H7 (cell line): ENCODE results near the gene PRUNE2. TPM values are rescaled to one million over a fixed set of nuclear protein-coding genes. Genes with fewer than 3 reads are reported as not detected.

Experiments
- DNase-seq: peaks from one replicate; pipeline ENCODE4 v3.0.0; 2012
- H3K27me3 ChIP-seq: 2 replicates; pipeline ENCODE4 v1.6.0; 2011; ENCODE audit warnings: mild to moderate bottlenecking, low read length; ENCODE audit not compliant: control insufficient read depth, insufficient read depth
- H3K36me3 ChIP-seq: replicated peaks from 2 replicates; pipeline ENCODE4 v1.5.1; 2011; ENCODE audit warnings: low read length; ENCODE audit not compliant: control insufficient read depth, insufficient read depth
- H3K4me3 ChIP-seq: 2 replicates; pipeline ENCODE4 v1.5.1; 2011; ENCODE audit warnings: low read depth, mild to moderate bottlenecking, control low read depth, low read length, moderate library complexity; ENCODE audit not compliant: insufficient read depth
- total RNA-seq: library from RNA; depleted of rRNA; stranded (reverse); fragments of >200 nt; shearing (Covaris generic); gene quantifications from 2 replicates; pipeline ENCODE4 v1.2.3, GENCODE V29; 2014

The PRUNE2 gene
- total RNA-seq, 1 experiment from 2014 or later = 1.7 TPM

DNA sequence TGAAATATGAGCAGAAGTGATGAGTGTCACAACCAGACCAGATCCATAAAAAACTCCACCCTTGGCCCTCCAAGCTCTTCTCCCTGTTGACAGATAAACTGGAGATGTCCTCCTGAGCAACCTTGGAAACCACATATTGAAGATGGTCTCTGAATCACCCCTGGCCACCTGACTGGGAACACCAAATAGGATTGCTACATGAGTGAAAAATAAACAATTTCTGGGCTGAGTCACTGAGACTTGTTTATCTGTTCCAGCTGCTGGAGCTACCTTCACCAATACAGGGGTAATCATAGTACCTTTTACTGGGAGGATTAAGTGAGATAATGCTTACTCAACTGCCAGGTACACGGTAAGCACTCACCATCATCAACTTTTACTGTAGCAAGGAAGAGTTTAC is 88.4 kb downstream of the PRUNE2 start:
- Histone ChIP-seq H3K4me3 (no peak overlapping the region), H3K27me3 (no peaks in the 10 kb centered on the region), H3K36me3 (no peaks in the 10 kb centered on the region)
- no peak for DNase-seq

DNA sequence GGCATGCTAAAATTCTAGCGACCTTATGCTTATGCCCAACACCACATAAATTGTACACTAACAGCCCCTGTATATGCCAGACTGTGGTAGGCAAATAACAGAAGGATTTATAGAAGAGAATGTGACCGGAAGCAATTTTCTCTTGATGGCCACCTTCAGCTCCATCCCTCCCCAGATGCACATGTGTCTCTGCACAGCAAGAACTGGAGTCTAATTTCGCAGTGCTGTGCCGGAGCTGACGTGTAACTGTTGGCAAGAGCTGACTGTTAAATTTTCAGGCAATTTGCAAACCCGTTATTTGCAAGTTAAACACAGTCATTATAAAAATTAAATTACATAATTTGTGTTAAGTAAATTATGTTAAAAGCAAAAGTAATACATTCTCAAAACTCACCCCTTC is 93.3 kb downstream of the PRUNE2 start:
- H3K27me3 ChIP-seq = no peaks in the 10 kb centered on the region
- no peak for DNase-seq
- H3K36me3 ChIP-seq = no peaks in the 10 kb centered on the region
- H3K4me3 ChIP-seq = no peak overlapping the region

DNA sequence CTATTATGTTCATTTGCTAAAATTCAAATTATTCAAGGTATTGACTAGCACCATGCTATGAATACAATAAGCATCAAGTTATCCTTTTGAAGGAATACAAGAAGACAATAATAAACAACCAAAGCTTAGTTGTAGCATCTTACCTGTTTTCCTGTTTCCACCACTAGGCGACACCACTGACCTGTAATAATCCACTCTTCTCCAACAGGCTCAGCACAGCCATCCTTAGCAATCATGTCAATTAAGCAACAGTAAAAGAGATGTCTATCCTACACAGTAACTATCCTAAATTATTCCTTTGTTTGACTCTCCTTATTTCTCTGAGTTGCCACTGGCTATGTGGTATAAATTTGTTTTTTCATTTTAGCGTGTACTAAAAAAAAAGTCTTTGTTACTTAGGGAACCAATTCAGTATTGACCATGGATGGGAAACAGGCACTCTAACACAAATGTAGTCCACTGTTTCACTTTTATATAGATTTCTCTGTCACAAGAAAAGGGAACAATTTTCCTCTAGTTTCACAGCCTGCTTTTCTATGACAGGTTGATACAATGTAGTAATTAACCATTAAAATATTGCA is 95.4 kb downstream of the PRUNE2 start:
- DNase-seq = peak; percentile 37
- Histone ChIP-seq H3K36me3 (no peaks in the 10 kb centered on the region), H3K27me3 (no peaks in the 10 kb centered on the region), H3K4me3 (no peak overlapping the region)

DNA sequence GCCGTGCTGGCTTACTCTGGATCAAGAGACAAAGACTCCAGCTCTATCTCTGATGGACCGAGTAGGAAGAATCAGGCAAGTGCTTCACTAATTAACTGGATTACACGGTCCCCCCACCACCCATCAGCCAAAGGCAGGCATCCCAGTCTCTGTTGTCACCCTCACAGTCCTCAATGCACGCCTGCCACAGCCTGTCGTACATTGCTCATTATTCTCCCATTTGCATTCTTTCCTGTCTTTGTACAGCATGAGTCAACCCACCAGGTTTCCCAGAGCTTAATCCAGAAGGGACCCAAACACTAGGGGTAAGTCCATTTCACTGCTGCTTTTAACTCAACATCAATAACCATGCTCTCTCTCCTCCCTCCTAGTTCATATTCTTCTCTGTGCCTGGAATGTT is 97.3 kb downstream of the PRUNE2 start:
- no peaks in the 10 kb centered on the region for H3K27me3 ChIP-seq
- no peak for DNase-seq
- H3K36me3 ChIP-seq = no peaks in the 10 kb centered on the region

DNA sequence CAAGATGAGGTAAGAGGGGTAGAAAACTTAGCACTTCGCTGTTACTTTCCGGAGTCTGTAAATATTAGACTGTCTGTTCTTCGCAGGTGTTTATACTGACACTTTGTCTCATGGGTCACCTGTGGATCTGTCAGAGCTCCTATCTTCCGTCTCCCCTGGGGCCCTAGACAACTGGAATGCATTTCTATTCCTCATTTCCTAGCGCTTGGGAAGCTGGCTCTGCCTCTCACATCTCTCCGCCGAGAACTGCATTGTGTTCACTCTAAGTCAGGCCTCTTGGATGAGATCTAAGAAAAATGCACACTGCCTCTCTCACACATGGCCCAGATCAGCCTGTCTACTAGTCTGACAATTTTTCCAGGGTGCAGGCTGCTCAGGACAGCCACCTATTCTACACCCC is 102.2 kb downstream of the PRUNE2 start:
- no peaks in the 10 kb centered on the region for H3K27me3 ChIP-seq
- H3K36me3 ChIP-seq = no peaks in the 10 kb centered on the region
- DNase-seq = no peak
- no peak overlapping the region for H3K4me3 ChIP-seq

More for the DNA sequence above, 97.3 kb downstream of the PRUNE2 start:
- H3K4me3 ChIP-seq = no peak overlapping the region

DNA sequence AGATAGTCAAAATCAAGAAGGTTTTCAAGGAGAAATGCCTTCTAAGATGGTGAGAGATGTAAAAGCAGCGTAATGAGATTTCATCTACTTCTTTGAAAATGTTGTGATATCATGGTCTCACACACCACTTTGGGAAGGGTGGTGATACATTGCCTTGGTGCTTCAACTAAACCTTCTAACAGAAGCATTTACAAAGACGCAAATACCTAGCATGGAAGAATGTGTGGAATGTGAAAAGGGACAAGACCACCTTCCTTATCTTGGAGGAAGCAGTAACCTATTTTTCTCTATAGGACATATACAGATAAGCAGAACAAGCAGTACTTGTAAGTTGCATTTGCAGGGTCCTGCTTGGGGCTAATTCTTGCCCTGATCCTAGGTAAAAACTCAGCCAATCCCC is 102.8 kb downstream of the PRUNE2 start:
- Histone ChIP-seq H3K36me3 (no peaks in the 10 kb centered on the region), H3K4me3 (no peak overlapping the region), H3K27me3 (no peaks in the 10 kb centered on the region)
- DNase-seq = no peak

DNA sequence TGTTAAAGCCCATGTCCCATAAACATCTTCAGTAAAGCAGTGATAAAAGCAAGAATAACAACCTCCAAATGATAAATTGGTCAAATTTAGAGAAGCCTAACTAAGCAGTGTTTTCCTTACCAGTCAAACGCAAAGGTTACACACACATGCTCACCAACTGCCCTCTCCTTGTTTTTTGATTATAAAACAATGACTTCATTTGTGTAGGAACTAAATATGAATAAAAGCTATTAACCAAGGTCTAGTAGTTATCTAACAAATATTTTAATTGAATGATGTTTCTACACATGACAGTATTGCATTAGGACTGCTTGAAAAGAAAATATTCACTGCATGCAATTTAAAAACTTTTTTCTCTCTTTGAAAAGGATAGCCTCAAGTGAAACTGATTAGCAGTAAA is 105.0 kb downstream of the PRUNE2 start:
- Histone ChIP-seq H3K4me3 (no peak overlapping the region), H3K36me3 (no peaks in the 10 kb centered on the region), H3K27me3 (no peaks in the 10 kb centered on the region)
- DNase-seq = no peak

DNA sequence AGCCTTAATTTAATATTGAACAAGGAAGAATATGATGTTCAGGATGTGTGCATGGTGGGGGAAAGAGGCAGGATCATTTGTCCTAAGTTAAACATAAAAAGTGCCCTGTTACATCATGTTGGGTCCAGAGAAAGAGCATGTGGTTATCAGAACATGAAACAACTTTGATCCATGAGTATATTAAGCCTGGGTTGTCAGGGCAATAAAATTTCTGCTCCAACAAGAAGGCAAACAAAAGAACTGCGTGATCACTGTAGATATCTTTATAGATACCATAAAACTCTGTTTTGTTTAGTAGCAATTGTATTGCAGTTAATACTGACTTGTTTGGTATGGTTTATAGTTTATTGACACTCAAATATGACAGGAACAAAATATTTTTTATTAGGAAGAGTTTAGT is 106.4 kb downstream of the PRUNE2 start:
- no peak for DNase-seq
- Histone ChIP-seq H3K36me3 (no peaks in the 10 kb centered on the region), H3K4me3 (no peak overlapping the region), H3K27me3 (no peaks in the 10 kb centered on the region)

DNA sequence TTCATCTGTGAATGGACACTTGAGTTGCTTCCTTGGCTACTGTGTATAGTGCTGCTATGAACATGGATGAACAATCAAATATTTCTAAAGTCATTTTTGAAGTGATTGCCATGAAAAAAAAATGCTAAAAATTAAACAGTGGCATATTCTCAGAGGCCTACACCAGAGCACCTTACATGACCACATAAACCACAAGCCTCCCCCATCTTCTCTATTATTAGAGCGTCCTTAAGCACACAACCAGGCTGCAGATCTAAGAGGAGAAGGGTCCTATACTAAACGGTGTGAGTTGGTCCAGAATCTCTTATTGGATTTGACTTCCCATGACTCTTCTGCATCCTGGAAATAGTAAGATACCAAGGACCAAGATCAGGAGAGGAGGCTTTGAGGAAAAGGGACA is 107.4 kb downstream of the PRUNE2 start:
- no peak for DNase-seq
- Histone ChIP-seq H3K36me3 (no peaks in the 10 kb centered on the region), H3K27me3 (no peaks in the 10 kb centered on the region)

DNA sequence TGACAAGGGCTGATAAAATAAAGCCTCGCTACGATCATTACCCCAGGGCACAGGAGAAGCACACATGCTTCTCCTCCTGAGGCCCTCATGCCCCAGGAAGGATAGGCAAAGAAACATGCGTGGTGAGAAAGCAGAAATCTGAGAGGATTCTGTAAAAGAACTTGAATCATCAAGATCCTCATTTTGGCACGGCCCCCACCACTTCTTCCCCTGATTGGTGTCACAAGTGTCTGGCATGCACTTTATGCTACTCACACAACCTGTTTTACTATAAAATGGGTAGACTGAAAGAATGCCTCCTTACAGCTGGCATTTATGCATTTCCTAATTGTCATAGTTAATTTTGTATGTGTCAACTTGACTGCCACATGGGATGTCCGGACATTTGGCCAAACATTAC is 109.6 kb downstream of the PRUNE2 start:
- Histone ChIP-seq H3K27me3 (no peaks in the 10 kb centered on the region), H3K4me3 (no peak overlapping the region), H3K36me3 (no peaks in the 10 kb centered on the region)
- DNase-seq = no peak

More for the DNA sequence above, 107.4 kb downstream of the PRUNE2 start:
- H3K4me3 ChIP-seq = no peak overlapping the region

DNA sequence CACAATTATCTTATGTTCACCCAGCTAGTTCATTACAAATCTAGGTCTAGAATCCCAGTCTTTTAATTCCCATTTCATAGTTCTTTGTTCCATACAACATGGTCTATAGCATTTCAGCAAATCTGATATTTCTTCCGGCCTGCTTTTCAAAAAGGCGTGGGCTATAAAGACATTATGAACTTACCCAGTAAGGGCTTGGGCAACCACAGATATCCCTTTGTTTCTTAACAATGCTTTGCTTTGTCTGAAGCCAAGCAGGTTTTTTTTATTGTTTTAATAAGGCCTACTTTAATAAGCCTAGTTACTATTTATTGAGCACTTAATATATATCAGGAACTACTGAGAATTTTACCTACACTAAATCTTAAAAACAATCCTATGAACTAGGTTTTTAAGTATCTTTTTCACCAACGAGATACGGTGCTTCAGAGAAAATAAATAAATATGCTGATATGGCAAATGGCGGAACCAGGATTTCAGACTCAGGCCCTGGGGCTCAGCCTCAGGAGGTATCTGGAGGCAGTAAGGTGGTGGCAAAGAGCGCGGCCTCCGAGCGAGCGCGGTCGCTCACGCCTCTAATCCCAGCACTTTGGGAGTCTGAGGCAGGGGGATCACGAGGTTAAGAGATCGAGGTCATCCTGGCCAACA is 112.0 kb downstream of the PRUNE2 start:
- Histone ChIP-seq H3K4me3 (no peak overlapping the region), H3K36me3 (no peaks in the 10 kb centered on the region), H3K27me3 (no peaks in the 10 kb centered on the region)
- no peak for DNase-seq

DNA sequence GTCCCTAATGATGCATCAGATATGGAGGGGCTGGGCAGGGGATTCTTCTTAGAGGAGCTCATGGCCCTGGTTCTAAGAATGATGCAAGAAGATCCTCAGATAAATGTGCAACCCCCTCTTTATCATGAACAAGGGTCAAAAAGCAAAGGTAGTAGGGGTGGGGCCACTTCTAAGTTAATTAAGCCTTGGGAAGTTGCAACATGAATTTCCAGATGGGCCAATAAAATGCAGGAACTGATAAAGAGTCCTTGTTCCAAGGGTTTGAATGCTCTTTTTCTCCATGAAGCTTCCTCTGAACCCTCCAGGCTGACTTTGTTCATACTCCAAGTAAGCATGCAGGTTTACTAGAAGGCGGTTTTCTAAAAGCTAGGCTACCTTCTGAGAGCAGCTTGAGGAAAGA is 116.1 kb downstream of the PRUNE2 start:
- no peaks in the 10 kb centered on the region for H3K36me3 ChIP-seq
- DNase-seq = no peak
- H3K27me3 ChIP-seq = no peaks in the 10 kb centered on the region
- H3K4me3 ChIP-seq = no peak overlapping the region

DNA sequence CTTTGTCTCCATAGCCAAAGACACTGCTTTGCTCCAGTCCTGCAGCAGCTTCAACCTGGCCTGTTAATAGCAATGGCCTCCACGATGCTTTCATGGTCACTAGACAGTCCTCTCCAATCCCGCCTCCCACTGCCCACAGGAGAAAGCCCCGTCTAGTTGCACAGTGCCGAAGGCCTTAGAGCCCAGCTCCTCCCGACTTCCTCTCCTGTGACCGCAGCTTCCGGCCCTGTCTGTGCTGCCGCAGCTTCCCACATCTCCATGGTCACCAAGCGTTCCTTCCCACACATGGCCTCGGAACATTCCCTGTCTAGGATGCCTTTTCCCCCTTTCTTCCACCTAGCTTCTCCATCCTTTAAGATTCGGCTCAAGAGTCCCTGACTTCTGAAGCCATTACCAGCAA is 118.2 kb downstream of the PRUNE2 start:
- DNase-seq = no peak
- Histone ChIP-seq H3K27me3 (no peaks in the 10 kb centered on the region), H3K36me3 (no peaks in the 10 kb centered on the region), H3K4me3 (no peak overlapping the region)

DNA sequence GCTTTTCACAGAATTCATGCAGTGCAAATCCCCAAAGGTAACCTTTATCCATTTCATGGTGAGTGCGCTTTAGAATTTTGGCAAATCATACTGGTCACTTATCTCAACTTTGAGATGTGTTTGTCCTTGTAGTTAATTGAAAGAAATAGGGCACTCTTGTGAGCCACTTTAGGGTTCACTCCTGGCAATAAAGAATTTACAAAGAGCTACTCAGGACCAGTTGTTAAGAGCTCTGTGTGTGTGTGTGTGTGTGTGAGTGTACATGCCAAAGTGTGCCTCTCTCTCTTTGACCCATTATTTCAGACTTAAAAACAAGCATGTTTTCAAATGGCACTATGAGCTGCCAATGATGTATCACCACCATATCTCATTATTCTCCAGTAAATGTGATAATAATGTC is 120.4 kb downstream of the PRUNE2 start:
- no peaks in the 10 kb centered on the region for H3K27me3 ChIP-seq
- no peaks in the 10 kb centered on the region for H3K36me3 ChIP-seq
- no peak for DNase-seq
- no peak overlapping the region for H3K4me3 ChIP-seq

DNA sequence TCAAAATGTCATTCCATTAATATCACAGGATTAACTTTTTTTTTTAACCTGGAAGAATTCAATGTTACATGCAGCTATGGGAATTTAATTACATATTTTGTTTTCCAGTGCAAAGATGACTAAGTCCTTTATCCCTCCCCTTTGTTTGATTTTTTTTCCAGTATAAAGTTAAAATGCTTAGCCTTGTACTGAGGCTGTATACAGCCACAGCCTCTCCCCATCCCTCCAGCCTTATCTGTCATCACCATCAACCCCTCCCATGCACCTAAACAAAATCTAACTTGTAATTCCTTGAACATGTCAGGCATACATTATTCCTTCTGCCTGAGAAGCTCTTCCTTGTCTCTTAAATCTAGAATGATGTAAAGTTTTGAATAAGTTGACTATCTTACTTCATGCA is 121.0 kb downstream of the PRUNE2 start:
- H3K36me3 ChIP-seq = no peaks in the 10 kb centered on the region

More for the DNA sequence above, 121.0 kb downstream of the PRUNE2 start:
- Histone ChIP-seq H3K27me3 (no peaks in the 10 kb centered on the region), H3K4me3 (no peak overlapping the region)
- no peak for DNase-seq
